Urothelium cell line (cell line): ENCODE data around the gene FUT8.

ENCODE experiments used
- DNase-seq: peaks from one replicate; pipeline ENCODE4 v3.0.0; 2011; ENCODE audit warnings: low spot score, mixed read lengths
- FAIRE-seq: peaks from 2 replicates; lab custom pipeline; 2011; peaks lifted over from hg19 to GRCh38; lab: Jason Lieb, UNC

FUT8 gene

GRCh38 chr14:65750906-65751305 lies 338.4 kb downstream of the FUT8 start:
- no peak for FAIRE-seq
- DNase-seq = no peak

GRCh38 chr14:65751510-65751909 lies 339.0 kb downstream of the FUT8 start:
- FAIRE-seq (no peak), DNase-seq (no peak)

DNA sequence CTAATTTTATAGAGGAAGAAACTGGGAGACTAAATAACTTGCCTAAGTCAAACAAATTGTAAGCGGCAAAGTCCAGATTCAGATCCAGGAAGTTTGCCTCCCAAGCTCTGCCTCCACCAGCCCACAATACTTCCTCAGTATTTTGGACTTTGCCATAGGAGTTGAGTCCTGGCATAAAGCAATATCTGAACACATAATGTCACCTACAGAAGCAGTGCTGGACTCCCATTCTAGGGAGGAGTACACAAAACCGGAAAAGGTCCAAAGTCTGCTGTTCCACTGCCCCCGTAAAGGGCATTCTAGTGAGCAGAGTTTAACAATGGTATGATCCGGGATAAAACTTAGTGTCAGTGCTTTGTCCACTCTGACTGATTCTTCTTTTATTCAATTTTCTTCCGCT lies 340.5 kb downstream of the FUT8 start:
- DNase-seq (no peak), FAIRE-seq (peak; percentile 73)

DNA sequence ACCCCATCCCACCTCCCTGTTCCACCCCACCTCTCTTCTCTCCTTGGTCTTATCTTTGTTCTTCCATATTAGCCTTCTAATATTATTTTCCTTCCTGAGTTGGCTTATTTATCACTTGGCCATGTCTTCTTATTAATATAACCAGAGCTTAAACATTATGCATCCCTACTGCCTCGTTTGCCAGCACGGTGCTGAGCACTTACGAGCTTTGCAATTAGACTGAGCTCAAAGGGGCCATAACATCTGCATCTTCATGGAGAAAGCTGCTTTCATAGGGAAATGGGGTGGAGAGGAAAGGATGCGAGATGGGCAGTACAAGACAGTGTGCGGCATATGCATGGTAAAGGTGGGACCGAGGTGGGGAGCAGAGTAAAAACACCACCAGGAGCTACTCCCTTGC lies 342.8 kb downstream of the FUT8 start:
- FAIRE-seq (peak; percentile 87), DNase-seq (no peak)

DNA sequence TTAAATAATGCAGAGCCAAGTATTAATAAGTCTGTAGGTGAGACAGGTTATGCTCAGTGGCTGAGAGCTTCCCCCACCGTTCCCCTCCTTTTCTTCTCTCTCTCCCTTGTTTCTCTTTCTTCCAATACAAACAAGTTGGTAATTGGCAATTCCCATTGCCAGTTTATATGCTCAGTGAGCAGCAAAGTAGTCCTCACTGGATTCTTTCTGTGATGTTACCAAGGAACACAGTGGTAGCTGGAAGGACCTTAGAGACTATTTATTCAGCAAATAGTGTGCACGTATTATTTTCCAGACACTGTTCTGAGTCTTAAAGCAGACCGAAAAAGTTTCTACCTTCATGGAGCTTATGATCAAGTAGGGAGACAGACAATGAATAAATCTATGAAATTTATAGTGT lies 344.4 kb downstream of the FUT8 start:
- FAIRE-seq = no peak
- no peak for DNase-seq

- FAIRE-seq = peak; percentile 88
Observed at GRCh38 chr14:65769151-65769550, 356.6 kb downstream of the FUT8 start.

DNA sequence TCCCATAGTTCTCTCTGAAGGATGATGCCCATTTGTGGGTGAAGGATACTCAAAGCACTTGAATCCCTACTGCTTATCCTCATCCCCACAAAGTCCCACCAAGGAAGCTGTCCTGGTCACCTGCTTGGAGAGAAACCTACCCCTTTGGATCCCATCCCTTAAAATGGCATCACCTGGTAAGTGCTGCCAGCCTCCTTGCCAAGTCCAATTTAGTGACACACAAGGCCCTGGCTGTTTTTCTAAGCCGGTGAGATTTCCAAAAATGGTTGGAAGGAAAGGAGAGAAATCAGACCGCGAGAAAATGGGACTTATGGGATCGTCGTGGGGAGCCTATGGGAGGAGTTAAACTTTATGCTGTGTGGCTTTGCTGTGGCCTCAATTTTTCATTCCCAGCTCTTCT lies 358.2 kb downstream of the FUT8 start:
- no peak for FAIRE-seq
- DNase-seq = no peak

More at GRCh38 chr14:65769151-65769550, 356.6 kb downstream of the FUT8 start:
- DNase-seq = no peak

DNA sequence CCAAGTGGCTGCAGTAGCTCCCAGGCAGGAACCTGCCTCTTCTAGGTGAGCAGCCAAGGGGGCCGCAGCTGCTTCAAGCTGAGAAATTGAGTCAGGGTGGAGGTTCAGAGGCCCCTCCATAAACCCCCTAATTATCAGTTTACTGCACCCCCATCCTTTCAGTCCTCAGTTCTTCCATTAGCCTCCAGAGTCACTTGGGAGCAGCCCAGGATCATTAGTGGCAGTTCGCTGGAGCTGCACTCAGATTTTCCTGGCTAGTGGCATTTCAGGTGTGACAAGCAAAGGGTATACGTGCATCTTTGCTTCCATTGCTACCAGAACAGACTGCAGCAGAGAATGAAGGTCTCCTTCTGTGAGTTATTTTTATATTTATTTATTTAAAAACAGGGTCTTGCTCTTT lies 358.7 kb downstream of the FUT8 start:
- FAIRE-seq (peak; percentile 81), DNase-seq (no peak)

- DNase-seq = no peak
- FAIRE-seq = peak; percentile 40
Observed at GRCh38 chr14:65772466-65772865, 359.9 kb downstream of the FUT8 start.

DNA sequence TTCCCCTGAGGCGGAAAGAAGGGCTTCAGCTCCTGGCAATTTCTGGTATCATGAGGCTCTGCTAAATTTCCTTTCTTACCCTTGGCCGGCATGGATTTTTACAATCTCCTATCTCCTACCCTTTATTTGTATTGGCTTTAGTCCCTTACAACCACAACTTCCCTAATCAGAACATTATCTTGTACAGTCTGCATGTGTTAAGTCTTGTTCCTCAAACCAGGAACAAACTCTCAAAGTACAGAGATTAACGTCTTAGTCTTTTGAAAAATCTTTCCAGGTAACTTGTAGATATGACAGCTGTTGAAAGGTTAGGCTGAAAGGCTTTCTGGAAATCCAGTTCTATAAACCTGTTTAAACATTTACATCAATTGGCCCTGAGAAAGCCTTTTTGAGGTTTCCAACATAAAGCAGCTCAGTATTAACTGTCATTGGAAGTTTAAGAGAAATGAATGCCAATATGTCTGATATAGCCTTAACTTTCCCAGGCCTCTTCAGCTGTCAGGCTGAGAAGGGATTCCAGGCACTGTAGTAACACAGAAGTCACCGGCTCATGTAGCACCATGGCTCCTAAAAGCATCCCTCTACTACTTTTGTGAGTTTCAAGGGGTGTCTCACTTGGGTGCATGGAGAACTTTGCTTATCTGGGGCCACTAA lies 360.5 kb downstream of the FUT8 start:
- no peak for DNase-seq
- FAIRE-seq = peak; percentile 65

- no peak for FAIRE-seq
- no peak for DNase-seq
Observed at GRCh38 chr14:65774041-65774440, 361.5 kb downstream of the FUT8 start.

- FAIRE-seq (peak; percentile 87), DNase-seq (no peak)
Observed at GRCh38 chr14:65776193-65776852, 363.8 kb downstream of the FUT8 start.

DNA sequence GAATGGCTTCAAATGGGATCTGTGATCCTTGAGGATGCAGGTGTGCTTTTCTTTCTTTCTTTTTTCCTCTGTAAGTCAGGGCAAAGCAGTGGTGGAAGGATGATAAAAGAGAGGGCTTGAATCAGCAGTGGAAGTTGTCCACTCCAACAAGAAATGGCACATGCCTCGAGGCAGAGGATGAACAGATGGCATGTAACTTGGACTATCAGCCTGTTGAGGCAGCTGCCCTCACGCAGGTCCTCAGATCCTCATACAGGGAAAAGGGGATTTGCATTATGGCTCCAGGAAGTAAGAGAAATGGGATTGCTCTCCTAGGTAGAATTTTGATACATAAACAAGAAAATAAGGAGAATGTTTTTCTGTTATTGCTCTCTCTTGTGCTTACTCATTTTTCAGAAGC lies 368.0 kb downstream of the FUT8 start:
- FAIRE-seq (peak; percentile 23), DNase-seq (no peak)

- FAIRE-seq (no peak), DNase-seq (no peak)
Observed at GRCh38 chr14:65783101-65783500, 370.6 kb downstream of the FUT8 start.

GRCh38 chr14:65783576-65783975 lies 371.0 kb downstream of the FUT8 start:
- no peak for FAIRE-seq
- no peak for DNase-seq

GRCh38 chr14:65784574-65784973 lies 372.0 kb downstream of the FUT8 start:
- no peak for FAIRE-seq
- no peak for DNase-seq

DNA sequence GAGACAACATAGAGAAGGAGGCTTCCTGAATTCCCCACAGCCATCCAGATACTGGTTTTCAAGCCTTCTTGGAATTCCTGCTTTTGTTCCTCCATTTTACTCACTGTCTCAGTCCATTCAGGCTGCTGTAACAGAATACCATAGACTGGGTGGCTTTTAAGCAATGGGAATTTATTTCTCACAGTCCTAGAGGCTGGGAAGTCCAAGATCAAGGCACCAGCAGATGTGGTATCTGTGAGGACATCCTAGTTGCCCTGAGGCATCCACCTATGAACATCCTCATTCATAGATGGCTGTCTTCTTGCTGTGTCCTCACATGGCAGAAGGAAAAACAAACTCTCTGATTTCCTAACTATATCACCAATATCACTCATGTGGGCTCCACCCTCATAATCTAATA lies 374.9 kb downstream of the FUT8 start:
- FAIRE-seq (peak; percentile 90), DNase-seq (no peak)

- FAIRE-seq = no peak
- DNase-seq = no peak
Observed at GRCh38 chr14:65788876-65789275, 376.3 kb downstream of the FUT8 start.

- FAIRE-seq (no peak), DNase-seq (no peak)
Observed at GRCh38 chr14:65789363-65789762, 376.8 kb downstream of the FUT8 start.

DNA sequence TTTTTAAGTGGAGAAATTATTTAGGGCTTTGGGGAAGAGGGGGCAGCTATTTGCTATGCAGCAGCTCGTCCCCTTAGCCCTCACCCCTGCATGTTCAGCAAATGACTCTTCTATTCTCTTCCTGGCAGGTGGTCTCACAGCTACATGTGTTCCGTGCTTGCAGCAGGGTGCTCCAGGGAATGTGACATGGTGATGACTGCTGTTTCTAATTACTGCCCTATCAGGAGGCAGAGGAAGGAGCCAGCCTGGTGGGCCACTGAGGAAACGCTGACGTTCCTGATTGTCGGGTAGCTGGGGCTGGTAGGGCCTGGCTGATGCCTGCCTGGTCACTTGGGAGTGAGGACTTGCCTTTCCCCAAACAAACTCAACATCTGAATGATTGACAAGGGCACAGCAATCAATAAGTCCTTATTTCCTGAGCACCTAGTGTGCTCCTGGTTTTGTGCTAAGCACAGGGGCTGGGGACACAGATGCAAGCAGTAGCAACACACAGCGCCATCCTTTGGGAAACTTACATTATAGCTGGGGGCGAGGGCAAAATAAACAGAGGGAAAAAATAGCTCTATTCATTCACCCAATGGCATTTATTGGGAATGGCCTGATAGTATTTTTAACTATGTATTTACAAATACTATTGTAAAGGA lies 377.8 kb downstream of the FUT8 start:
- no peak for DNase-seq
- peak; percentile 70 for FAIRE-seq

- peak; percentile 100 for FAIRE-seq
- DNase-seq = peak; percentile 73
Observed at GRCh38 chr14:65791191-65791981, 378.9 kb downstream of the FUT8 start.
